K562 (cell line): Measurements from ENCODE around the gene MS4A4E. TPM values are rescaled to one million over a fixed set of nuclear protein-coding genes. Genes with fewer than 3 reads are reported as not detected.

Experiments used
- ATAC-seq: fragments of 200-7000 bp; cut with Tn5 transposase; 3 replicates; pipeline ENCODE4 v1.9.1; 2020; ENCODE audit warnings: moderate library complexity
- BruUV-seq: library from RNA; stranded (reverse); fragments of 400-500 nt; replicated peaks from 2 replicates; lab custom pipeline; 2021; lab: Mats Ljungman, UMichigan
- CTCF ChIA-PET: fragments of 300-600 bp; formaldehyde crosslinking; extraction: SDS; loops from one replicate; lab custom pipeline; 2021; ENCODE audit warnings: low intra/inter-chr PET ratio; lab: Yijun Ruan, JAX
- POLR2A ChIA-PET: fragments of 300-600, 350-650 bp; sonication (Branson Sonifier 250); formaldehyde crosslinking; extraction: SDS; loops from one replicate; lab custom pipeline; 2021; ENCODE audit warnings: antibody characterized with exemption, inconsistent platforms; lab: Yijun Ruan, JAX
- DNase-seq, 4 experiments: peaks; one replicate each; pipeline versions ENCODE4 v3.0.0 to v3.0.0-alpha.2; 2011 to 2018; ENCODE audit warnings: low spot score in 3 of 4, mixed read lengths in 3 of 4; ENCODE audit errors: extremely low read depth in 1 of 4
- FAIRE-seq: peaks from 2 replicates; lab custom pipeline; 2011; peaks lifted over from hg19 to GRCh38; lab: Jason Lieb, UNC
- H2AFZ ChIP-seq: 2 replicates; pipeline ENCODE4 v1.6.0; 2011; ENCODE audit warnings: low read depth, low read length, control low read depth, inconsistent platforms
- H3K27ac ChIP-seq: fragments of 200-600 bp; 3 replicates; pipeline ENCODE4 v1.8.0; 2011; ENCODE audit warnings: low read depth, mild to moderate bottlenecking, control low read depth, inconsistent platforms, low read length, moderate library complexity, mixed read lengths; ENCODE audit errors: extremely low read depth
- H3K27me3 ChIP-seq, 2 experiments: fragments of 300-600 bp in 1 of 2; 2 replicates in 1 of 2; 3 replicates in 1 of 2; pipeline versions ENCODE4 v1.6.0 to v1.8.0; 2011; ENCODE audit warnings: inconsistent platforms in 2 of 2, low read length in 2 of 2, mild to moderate bottlenecking in 1 of 2, mixed read lengths in 1 of 2, moderate library complexity in 1 of 2; ENCODE audit not compliant: control insufficient read depth in 2 of 2, insufficient read depth in 2 of 2
- H3K36me3 ChIP-seq: fragments of 300-600 bp; 3 replicates; pipeline ENCODE4 v1.8.0; 2011; ENCODE audit warnings: mild to moderate bottlenecking, low read length, inconsistent platforms; ENCODE audit not compliant: control insufficient read depth, insufficient read depth
- H3K4me1 ChIP-seq, 2 experiments: fragments of 200-600 bp in 1 of 2; replicated peaks in 1 of 2; 2 replicates in 1 of 2; 3 replicates in 1 of 2; pipeline versions ENCODE4 v1.5.1 to v1.8.0; 2011; ENCODE audit warnings: inconsistent platforms in 2 of 2, low read length in 2 of 2, mild to moderate bottlenecking in 1 of 2, mixed read lengths in 1 of 2, moderate library complexity in 1 of 2; ENCODE audit not compliant: control insufficient read depth in 2 of 2, insufficient read depth in 2 of 2
- H3K4me2 ChIP-seq: 2 replicates; pipeline ENCODE4 v1.6.1; 2011; ENCODE audit warnings: low read length, control low read depth, inconsistent platforms, mixed read lengths; ENCODE audit not compliant: insufficient read depth
- H3K4me3 ChIP-seq: fragments of 200-600 bp; sonication (generic), shearing (Covaris generic); 2 replicates; pipeline ENCODE4 v1.5.1; 2016; ENCODE audit warnings: control low read depth, inconsistent platforms
- H3K79me2 ChIP-seq: fragments of 200-600 bp; 3 replicates; pipeline ENCODE4 v1.8.0; 2011; ENCODE audit warnings: low read length, inconsistent platforms; ENCODE audit not compliant: control insufficient read depth, insufficient read depth
- H3K9ac ChIP-seq, 2 experiments: 2 replicates each; pipeline versions ENCODE4 v1.6.0 to v1.6.1; 2011; ENCODE audit warnings: low read depth in 2 of 2, low read length in 2 of 2, control low read depth in 1 of 2, inconsistent platforms in 1 of 2, mild to moderate bottlenecking in 1 of 2, mixed read lengths in 1 of 2; ENCODE audit not compliant: insufficient read depth in 1 of 2
- H3K9me1 ChIP-seq: one replicate; pipeline ENCODE4 v1.6.0; 2011; ENCODE audit warnings: inconsistent platforms, mild to moderate bottlenecking, low read length, moderate library complexity; ENCODE audit not compliant: control insufficient read depth, insufficient read depth
- H3K9me3 ChIP-seq: replicated peaks from 2 replicates; pipeline ENCODE4 v1.5.1; 2011; ENCODE audit warnings: low read depth, low read length, inconsistent platforms; ENCODE audit not compliant: control insufficient read depth, insufficient read depth
- H4K20me1 ChIP-seq: replicated peaks from 2 replicates; pipeline ENCODE4 v1.6.1; 2011; ENCODE audit warnings: low read length, inconsistent platforms, mixed read lengths; ENCODE audit not compliant: control insufficient read depth, insufficient read depth
- KAT7 ChIP-seq: sonication (generic); formaldehyde crosslinking; IDR thresholded peaks from 2 replicates; pipeline ENCODE4 v1.8.0; 2022; ENCODE audit warnings: missing genetic modification reagents, mild to moderate bottlenecking, borderline replicate concordance
- NFXL1 ChIP-seq: fragments of 450-650 bp; formaldehyde crosslinking; IDR thresholded peaks from 2 replicates; pipeline ENCODE4 v1.4.0; 2021; ENCODE audit warnings: mild to moderate bottlenecking
- NFYB ChIP-seq: IDR thresholded peaks from 2 replicates; pipeline ENCODE4 v1.6.1; 2011; ENCODE audit warnings: mild to moderate bottlenecking, moderate library complexity; ENCODE audit not compliant: insufficient read length; ENCODE audit errors: extremely low read depth
- SFPQ ChIP-seq: fragments of 200-400 bp; formaldehyde crosslinking; IDR thresholded peaks from 2 replicates; pipeline ENCODE4 v1.6.1; 2017; ENCODE audit warnings: mild to moderate bottlenecking, low read depth, low read length, moderate library complexity
- SMAD4 ChIP-seq: fragments of 250-450 bp; sonication (Bioruptor Pico); conservative IDR thresholded peaks from 2 replicates; pipeline ENCODE4 v1.8.0; 2021; ENCODE audit warnings: inconsistent platforms, mild to moderate bottlenecking, moderate library complexity
- ZFP36 ChIP-seq: fragments of 150-350 bp; IDR thresholded peaks from 2 replicates; pipeline ENCODE4 v1.6.1; 2018; ENCODE audit warnings: low read length, low read depth; ENCODE audit not compliant: partially characterized antibody
- ZNF175 ChIP-seq: fragments of 200-800 bp; sonication (Bioruptor generic); IDR thresholded peaks from 2 replicates; pipeline ENCODE4 v1.6.1; 2016; ENCODE audit warnings: low read depth, mild to moderate bottlenecking, missing genetic modification characterization, missing compliant biosample characterization
- ZNF780A ChIP-seq: fragments of 250-450 bp; sonication (Bioruptor Pico); IDR thresholded peaks from 2 replicates; pipeline ENCODE4 v1.5.0; 2021; ENCODE audit warnings: mild to moderate bottlenecking
- WGBS: fragments of 100-300 bp; shearing (Covaris generic); methylation state at CpG from one replicate; pipeline ENCODE4 v1.1.6; 2016; ENCODE audit warnings: low coverage, mixed read lengths; ENCODE audit not compliant: insufficient coverage; ENCODE audit errors: missing lambda C conversion rate; 5-methylcytosine and 5-hydroxymethylcytosine counted together
- in situ Hi-C: fragments of 300-500 bp; cut with MboI; formaldehyde crosslinking; loops from 4 replicates; pipeline ENCODE4 v1.15.0; 2018; ENCODE audit warnings: inconsistent platforms, mixed read lengths
- intact Hi-C: fragments of 100-400 bp; cut with micrococcal nuclease; formaldehyde crosslinking; loops from 2 replicates; pipeline ENCODE4 v1.14.2; 2022
- polyA plus RNA-seq, 8 experiments: library from polyadenylated mRNA; depleted of rRNA in 4 of 8; stranded (reverse) in 5 of 8; unstranded in 3 of 8; fragments of >200 nt; fragmentation: Nextera tagmentation in 2 of 8; fragmentation: Illumina TruSeq in 1 of 8; extraction: Ambion mirVana in 2 of 8; extraction: Trizol in 1 of 8; gene quantifications; 2 replicates each; pipeline versions ENCODE4 v1.2.1 to v1.2.3, GENCODE V29; 2011 to 2014; ENCODE audit warnings: inconsistent platforms in 1 of 8, missing spikeins in 1 of 8
- total RNA-seq, 7 experiments: library from RNA; depleted of rRNA in 6 of 7; stranded (reverse); fragments of >200 nt in 6 of 7; fragmentation: Illumina TruSeq in 2 of 7; extraction: Trizol in 2 of 7; gene quantifications; 2 replicates each; pipeline versions ENCODE4 v1.2.1 to v1.2.3, GENCODE V29; 2011 to 2021; ENCODE audit warnings: low replicate concordance in 1 of 7

Gene MS4A4E
- total and polyA plus RNA-seq, 9 of the 15 experiments (the other 6 are each of a cell fraction or from before 2014, with no cell fraction given): 0.11 to 0.81 (median 0.36) TPM; not detected in 2

GRCh38 chr11:60240662-60241061 is 2.3 kb downstream of the MS4A4E start:
- Histone ChIP-seq H3K36me3 (no peaks in the 10 kb centered on the region), H3K9me3 (no peaks in the 10 kb centered on the region), H3K4me2 (no peak overlapping the region), H2AFZ (no peak overlapping the region), H3K9me1 (no peaks in the 10 kb centered on the region), H3K27ac (no peak overlapping the region), H3K79me2 (no peaks in the 10 kb centered on the region), H3K4me3 (no peak overlapping the region), H3K27me3 (no peaks in the 10 kb centered on the region), H4K20me1 (no peaks in the 10 kb centered on the region), H3K4me1 (peaks cover 3 to 8% of the 10 kb centered on the region in 2 experiments; a peak in 3 of 5 replicates), H3K9ac (no peak overlapping the region)
- ChIA-PET CTCF (no interaction called here), POLR2A (no interaction called here)
- BruUV-seq: no TSS peak
- in situ Hi-C loops: no loop called here
- ATAC-seq: no peak
- TF ChIP-seq NFYB (no peak), ZNF175 (CRISPR knock-in tag) (no peak), KAT7 (CRISPR knock-in tag) (no peak), ZFP36 (no peak), SFPQ (no peak), NFXL1 (CRISPR knock-in tag) (no peak), ZNF780A (CRISPR knock-in tag) (no peak), SMAD4 (CRISPR knock-in tag) (no peak)
- 74% methylated on average over 5 of the region's 5 CpGs for WGBS
- no peak for FAIRE-seq
- no peak for DNase-seq
- intact Hi-C loops: no loop called here
